Measurements from ENCODE around the gene DOCK9. TPM values are rescaled to one million over a fixed set of nuclear protein-coding genes. Genes with fewer than 3 reads are reported as not detected.
"Not testable (repeated sequence)": the region's sequence is repeated elsewhere in the genome, so short reads cannot be mapped to it uniquely, and the experiment has no call there.

The DOCK9 gene
- total and polyA plus RNA-seq, 2 donors from 2014 or later = 14.0 to 125 TPM

- H3K27me3 ChIP-seq (ENCODE audit: control insufficient read depth, insufficient read depth, low read length) = no peaks in the 10 kb centered on the region
- no peak overlapping the region for H3K9ac ChIP-seq (ENCODE audit: low read length in 3 of 3)
- no peak for TF ChIP-seq CTCF (IDR thresholded peaks at IDR 0.05; ENCODE audit: borderline replicate concordance, extremely low read depth, insufficient read depth)
- H3K4me1 ChIP-seq (ENCODE audit: control insufficient read depth in 2 of 3, insufficient read depth in 2 of 3, low read depth in 1 of 3, low read length in 3 of 3) = no peaks in the 10 kb centered on the region
- H3K9me3 ChIP-seq (ENCODE audit: control insufficient read depth in 2 of 3, insufficient read depth in 1 of 3, low read length in 3 of 3) = no peaks in the 10 kb centered on the region
- DNase-seq (no peak), FAIRE-seq (no peak)
- H3K27ac ChIP-seq (ENCODE audit: low read depth in 2 of 2, low read length in 2 of 2) = no peak overlapping the region
- intact Hi-C loops (cut with DNase I) = no loop called here
- no peak overlapping the region for H3K4me3 ChIP-seq (ENCODE audit: low read length in 3 of 3)
- no peaks in the 10 kb centered on the region for H3K36me3 ChIP-seq (ENCODE audit: control insufficient read depth in 2 of 3, insufficient read depth in 3 of 3, low read length in 3 of 3)
Observed at GRCh38 chr13:98897706-98898105, 80.2 kb downstream of the DOCK9 start.

GRCh38 chr13:98896868-98897144 is 81.1 kb downstream of the DOCK9 start:
- no peak overlapping the region for H3K27ac ChIP-seq (ENCODE audit: low read depth in 2 of 2, low read length in 2 of 2)
- DNase-seq (no peak), FAIRE-seq (no peak)
- no peaks in the 10 kb centered on the region for H3K9me3 ChIP-seq (ENCODE audit: control insufficient read depth in 2 of 3, insufficient read depth in 1 of 3, low read length in 3 of 3)
- H3K36me3 ChIP-seq (ENCODE audit: control insufficient read depth in 2 of 3, insufficient read depth in 3 of 3, low read length in 3 of 3) = no peaks in the 10 kb centered on the region
- no peaks in the 10 kb centered on the region for H3K4me1 ChIP-seq (ENCODE audit: control insufficient read depth in 2 of 3, insufficient read depth in 2 of 3, low read depth in 1 of 3, low read length in 3 of 3)
- intact Hi-C loops (cut with DNase I) = no loop called here
- no peak for TF ChIP-seq CTCF (IDR thresholded peaks at IDR 0.05; ENCODE audit: borderline replicate concordance, extremely low read depth, insufficient read depth)
- no peak overlapping the region for H3K9ac ChIP-seq (ENCODE audit: low read length in 3 of 3)
- no peak overlapping the region for H3K4me3 ChIP-seq (ENCODE audit: low read length in 3 of 3)
- H3K27me3 ChIP-seq (ENCODE audit: control insufficient read depth, insufficient read depth, low read length) = no peaks in the 10 kb centered on the region

GRCh38 chr13:98896083-98896867 is 81.6 kb downstream of the DOCK9 start:
- TF ChIP-seq CTCF (IDR thresholded peaks at IDR 0.05; ENCODE audit: borderline replicate concordance, extremely low read depth, insufficient read depth) = no peak
- Histone ChIP-seq H3K4me1 (ENCODE audit: control insufficient read depth in 2 of 3, insufficient read depth in 2 of 3, low read depth in 1 of 3, low read length in 3 of 3) (no peaks in the 10 kb centered on the region), H3K9ac (ENCODE audit: low read length in 3 of 3) (no peak overlapping the region), H3K9me3 (ENCODE audit: control insufficient read depth in 2 of 3, insufficient read depth in 1 of 3, low read length in 3 of 3) (no peaks in the 10 kb centered on the region), H3K27ac (ENCODE audit: low read depth in 2 of 2, low read length in 2 of 2) (no peak overlapping the region), H3K36me3 (ENCODE audit: control insufficient read depth in 2 of 3, insufficient read depth in 3 of 3, low read length in 3 of 3) (no peaks in the 10 kb centered on the region), H3K4me3 (ENCODE audit: low read length in 3 of 3) (no peak overlapping the region), H3K27me3 (ENCODE audit: control insufficient read depth, insufficient read depth, low read length) (no peaks in the 10 kb centered on the region)
- FAIRE-seq (no peak), DNase-seq (no peak)
- intact Hi-C loops (cut with DNase I) = no loop called here

- not testable (repeated sequence) for FAIRE-seq
Observed at GRCh38 chr13:98894814-98895213, 83.0 kb downstream of the DOCK9 start.

More at GRCh38 chr13:98894814-98895213, 83.0 kb downstream of the DOCK9 start:
- H3K4me3 ChIP-seq (ENCODE audit: low read length in 3 of 3); H3K9ac ChIP-seq (ENCODE audit: low read length in 3 of 3); intact Hi-C loops (cut with DNase I); H3K27ac ChIP-seq (ENCODE audit: low read depth in 2 of 2, low read length in 2 of 2); DNase-seq; H3K27me3 ChIP-seq (ENCODE audit: control insufficient read depth, insufficient read depth, low read length); H3K36me3 ChIP-seq (ENCODE audit: control insufficient read depth in 2 of 3, insufficient read depth in 3 of 3, low read length in 3 of 3); H3K4me1 ChIP-seq (ENCODE audit: control insufficient read depth in 2 of 3, insufficient read depth in 2 of 3, low read depth in 1 of 3, low read length in 3 of 3); H3K9me3 ChIP-seq (ENCODE audit: control insufficient read depth in 2 of 3, insufficient read depth in 1 of 3, low read length in 3 of 3): not testable (repeated sequence)

Data from kidney (tissue), 14 donors.